Activated naive CD8-positive, alpha-beta T cell treated with anti-CD3 and anti-CD28 coated beads, Interleukin-2, amount 50 U/mL, for 16 hours (primary cell): ENCODE measurements around the gene GTF2H2.
"Not testable (repeated sequence)": the region's sequence is repeated elsewhere in the genome, so short reads cannot be mapped to it uniquely, and the experiment has no call there.

ENCODE experiments used
- DNase-seq: peaks from one replicate; pipeline ENCODE4 v3.0.0-alpha.2; 2020; ENCODE audit warnings: low read depth, low spot score

The GTF2H2 gene

GRCh38 chr5:71067262-71067928 lies at the start of gene GTF2H2:
GTF2H2 (minus strand) TSS chr5:71067676; CDS start chr5:71062763, 4,913 bp downstream.
- DNase-seq = not testable (repeated sequence)

- DNase-seq = not testable (repeated sequence)
These were observed 42.3 kb upstream of the GTF2H2 start for GRCh38 chr5:71109730-71110275.

GRCh38 chr5:71099996-71100395 lies 32.5 kb upstream of the GTF2H2 start:
- DNase-seq = not testable (repeated sequence)

GRCh38 chr5:71097930-71098203 lies 30.4 kb upstream of the GTF2H2 start:
- not testable (repeated sequence) for DNase-seq

GRCh38 chr5:71097173-71097929 lies 29.9 kb upstream of the GTF2H2 start:
- DNase-seq = not testable (repeated sequence)

- not testable (repeated sequence) for DNase-seq
These were observed 22.3 kb upstream of the GTF2H2 start for GRCh38 chr5:71089773-71090172.

- not testable (repeated sequence) for DNase-seq
These were observed 21.3 kb upstream of the GTF2H2 start for GRCh38 chr5:71088754-71089153.

- DNase-seq = not testable (repeated sequence)
These were observed 18.7 kb upstream of the GTF2H2 start for GRCh38 chr5:71086145-71086544.

GRCh38 chr5:71084280-71085063 lies 17.0 kb upstream of the GTF2H2 start:
- not testable (repeated sequence) for DNase-seq

- not testable (repeated sequence) for DNase-seq
These were observed 15.4 kb upstream of the GTF2H2 start for GRCh38 chr5:71082898-71083297.

GRCh38 chr5:71082340-71082739 lies 14.9 kb upstream of the GTF2H2 start:
- not testable (repeated sequence) for DNase-seq

- DNase-seq = not testable (repeated sequence)
These were observed 6.2 kb downstream of the GTF2H2 start for GRCh38 chr5:71061322-71061721.

- DNase-seq = not testable (repeated sequence)
These were observed 8.1 kb downstream of the GTF2H2 start for GRCh38 chr5:71059426-71059825.

- not testable (repeated sequence) for DNase-seq
These were observed 22.7 kb downstream of the GTF2H2 start for GRCh38 chr5:71044808-71045207.

- DNase-seq = not testable (repeated sequence)
These were observed 23.3 kb downstream of the GTF2H2 start for GRCh38 chr5:71044128-71044527.

- DNase-seq = not testable (repeated sequence)
These were observed 36.3 kb downstream of the GTF2H2 start for GRCh38 chr5:71031046-71031776.

- DNase-seq = not testable (repeated sequence)
These were observed 42.1 kb downstream of the GTF2H2 start, which contains the start of gene NAIP for GRCh38 chr5:71025289-71025953. NAIP (minus strand) TSS chr5:71025339; CDS start chr5:71012915, 12,424 bp downstream.

GRCh38 chr5:71020643-71021042 lies 46.8 kb downstream of the GTF2H2 start:
- not testable (repeated sequence) for DNase-seq

GRCh38 chr5:71018376-71019005 lies 49.0 kb downstream of the GTF2H2 start:
- DNase-seq = not testable (repeated sequence)

GRCh38 chr5:71014176-71014575 lies 53.3 kb downstream of the GTF2H2 start:
- DNase-seq = no peak
